Endothelial cell of umbilical vein (primary cell): ENCODE measurements around the gene CTU2.

Experiments used
- EZH2 ChIP-seq: IDR thresholded peaks from 2 replicates; pipeline ENCODE4 v1.6.1; 2012; ENCODE audit warnings: borderline replicate concordance, low read depth, mild to moderate bottlenecking, moderate library complexity, low read length, inconsistent platforms; ENCODE audit not compliant: severe bottlenecking
- FOS ChIP-seq: IDR thresholded peaks from 2 replicates; pipeline ENCODE4 v1.6.1; 2011; ENCODE audit warnings: mild to moderate bottlenecking, low read length, moderate library complexity, borderline replicate concordance; ENCODE audit not compliant: insufficient read depth
- POLR2A ChIP-seq: IDR thresholded peaks from 2 replicates; pipeline ENCODE4 v1.6.1; 2012; ENCODE audit warnings: low read depth, mild to moderate bottlenecking, control low read depth, low read length
- TF ChIP-seq, protein P1 (sequence below), 2 donors: IDR thresholded peaks; 1 replicate in 1 of 2; 2 replicates in 1 of 2; pipeline ENCODE4 v1.5.1; 2011; ENCODE audit warnings: low read length in 2 of 2, mild to moderate bottlenecking in 2 of 2, moderate library complexity in 2 of 2, control low read depth in 1 of 2, inconsistent platforms in 1 of 2, low read depth in 1 of 2; ENCODE audit not compliant: insufficient read depth in 1 of 2; ENCODE audit errors: extremely low read depth in 1 of 2

DNA sequence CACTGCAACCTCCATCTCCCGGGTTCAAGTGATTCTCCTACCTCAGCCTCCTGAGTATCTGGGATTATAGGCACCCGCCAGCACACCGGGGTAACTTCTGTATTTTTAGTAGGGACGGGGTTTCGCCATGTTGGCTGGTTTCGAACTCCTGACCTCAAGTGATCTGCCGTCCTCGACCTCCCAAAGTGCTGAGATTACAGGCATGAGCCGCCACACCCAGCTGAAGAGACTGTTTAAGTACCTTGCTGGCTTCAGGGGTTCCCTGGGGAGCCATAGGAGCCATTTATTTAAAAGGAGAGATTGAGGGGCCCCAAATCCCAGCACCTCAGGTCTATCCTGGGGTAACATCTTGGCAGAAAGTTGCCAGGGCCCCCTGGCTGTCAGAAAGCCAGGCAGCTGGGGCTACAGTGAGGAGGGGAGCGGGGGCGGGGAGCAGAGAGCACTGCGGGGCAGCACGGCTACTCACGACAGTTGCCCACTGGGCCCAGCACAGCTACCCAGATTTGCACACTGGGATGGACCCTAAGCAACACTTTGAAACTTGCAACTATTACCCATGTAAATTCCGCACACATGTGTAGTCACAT, 21.6 kb upstream of the CTU2 start:
- TF ChIP-seq, protein P1, sequence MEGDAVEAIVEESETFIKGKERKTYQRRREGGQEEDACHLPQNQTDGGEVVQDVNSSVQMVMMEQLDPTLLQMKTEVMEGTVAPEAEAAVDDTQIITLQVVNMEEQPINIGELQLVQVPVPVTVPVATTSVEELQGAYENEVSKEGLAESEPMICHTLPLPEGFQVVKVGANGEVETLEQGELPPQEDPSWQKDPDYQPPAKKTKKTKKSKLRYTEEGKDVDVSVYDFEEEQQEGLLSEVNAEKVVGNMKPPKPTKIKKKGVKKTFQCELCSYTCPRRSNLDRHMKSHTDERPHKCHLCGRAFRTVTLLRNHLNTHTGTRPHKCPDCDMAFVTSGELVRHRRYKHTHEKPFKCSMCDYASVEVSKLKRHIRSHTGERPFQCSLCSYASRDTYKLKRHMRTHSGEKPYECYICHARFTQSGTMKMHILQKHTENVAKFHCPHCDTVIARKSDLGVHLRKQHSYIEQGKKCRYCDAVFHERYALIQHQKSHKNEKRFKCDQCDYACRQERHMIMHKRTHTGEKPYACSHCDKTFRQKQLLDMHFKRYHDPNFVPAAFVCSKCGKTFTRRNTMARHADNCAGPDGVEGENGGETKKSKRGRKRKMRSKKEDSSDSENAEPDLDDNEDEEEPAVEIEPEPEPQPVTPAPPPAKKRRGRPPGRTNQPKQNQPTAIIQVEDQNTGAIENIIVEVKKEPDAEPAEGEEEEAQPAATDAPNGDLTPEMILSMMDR (IDR thresholded peaks at IDR 0.05; ENCODE audit: extremely low read depth in 1 of 2, insufficient read depth in 1 of 2, low read depth in 1 of 2, low read length in 2 of 2): no peak
- no peak for TF ChIP-seq FOS
- TF ChIP-seq POLR2A: no peak
- TF ChIP-seq EZH2: no peak
